Choroid plexus epithelial cell (primary cell): ENCODE data around the gene PHTF1.

ENCODE experiments used
- DNase-seq: peaks from one replicate; pipeline ENCODE4 v3.0.0-alpha.2; 2010; ENCODE audit warnings: low read depth
- H3K4me3 ChIP-seq: 2 replicates; pipeline ENCODE4 v1.5.1; 2011; ENCODE audit warnings: low read depth, mild to moderate bottlenecking, control low read depth, low read length, moderate library complexity
- CTCF ChIP-seq: conservative IDR thresholded peaks from 2 replicates; pipeline ENCODE4 v1.5.1; 2011; ENCODE audit warnings: low read depth, mild to moderate bottlenecking, control low read depth, inconsistent platforms, low read length, moderate library complexity

The PHTF1 gene

GRCh38 chr1:113800487-113800886 lies 41.2 kb upstream of the PHTF1 start:
- TF ChIP-seq CTCF, result no peak
- no peak for DNase-seq
- H3K4me3 ChIP-seq, result no peak overlapping the region

GRCh38 chr1:113797472-113797871 lies 38.2 kb upstream of the PHTF1 start:
- no peak overlapping the region for H3K4me3 ChIP-seq
- TF ChIP-seq CTCF, result no peak
- DNase-seq, result no peak

GRCh38 chr1:113793878-113794834 lies 34.9 kb upstream of the PHTF1 start:
- no peak for TF ChIP-seq CTCF
- no peak overlapping the region for H3K4me3 ChIP-seq
- no peak for DNase-seq

- H3K4me3 ChIP-seq, result no peak overlapping the region
- peak; percentile 30 for DNase-seq
- TF ChIP-seq CTCF, result no peak
Observed at GRCh38 chr1:113792986-113793385, 33.7 kb upstream of the PHTF1 start.

- no peak for DNase-seq
- no peak overlapping the region for H3K4me3 ChIP-seq
- TF ChIP-seq CTCF, result no peak
Observed at GRCh38 chr1:113792471-113792870, 33.2 kb upstream of the PHTF1 start.

GRCh38 chr1:113788802-113789201 lies 29.5 kb upstream of the PHTF1 start:
- no peak for TF ChIP-seq CTCF
- DNase-seq, result no peak
- no peak overlapping the region for H3K4me3 ChIP-seq

- no peak for TF ChIP-seq CTCF
- DNase-seq, result no peak
- H3K4me3 ChIP-seq, result no peak overlapping the region
Observed at GRCh38 chr1:113787663-113788062, 28.4 kb upstream of the PHTF1 start.
